GM19372 (cell line): ENCODE data around the gene TDRD7.

Source experiments
- ATAC-seq: cut with Tn5 transposase; IDR thresholded peaks from one replicate; pipeline ENCODE4 v1.9.1; 2021; ENCODE audit warnings: mild to moderate bottlenecking, low read depth, moderate library complexity; ENCODE audit not compliant: unreplicated experiment

The TDRD7 gene

GRCh38 chr9:97502984-97503861 is 91.3 kb downstream of the TDRD7 start:
- no peak for ATAC-seq

GRCh38 chr9:97503862-97504210 is 91.9 kb downstream of the TDRD7 start:
- no peak for ATAC-seq

- ATAC-seq, result no peak
Observed at GRCh38 chr9:97504381-97505216, 92.7 kb downstream of the TDRD7 start.

GRCh38 chr9:97505845-97506244 is 93.9 kb downstream of the TDRD7 start:
- ATAC-seq, result no peak

DNA sequence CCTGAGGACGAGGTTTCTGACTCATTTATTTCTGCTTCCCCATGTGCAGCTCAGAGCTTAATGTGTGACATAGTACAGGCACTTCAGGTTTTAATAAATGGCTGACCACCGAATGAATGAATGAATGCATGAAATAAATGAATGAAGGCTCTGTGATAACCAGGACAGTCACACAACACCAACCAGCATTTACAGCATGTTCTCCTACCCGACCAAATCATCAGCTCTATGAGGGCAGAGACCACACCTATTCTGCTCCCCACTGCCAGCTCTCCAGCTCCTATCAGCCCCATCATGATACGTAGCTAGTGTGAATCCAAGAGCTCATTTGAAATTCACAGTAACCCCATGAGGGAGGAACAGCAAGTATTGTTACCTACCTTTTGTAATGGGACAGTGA is 94.4 kb downstream of the TDRD7 start:
- ATAC-seq, result no peak

GRCh38 chr9:97506787-97507186 is 94.9 kb downstream of the TDRD7 start:
- no peak for ATAC-seq

DNA sequence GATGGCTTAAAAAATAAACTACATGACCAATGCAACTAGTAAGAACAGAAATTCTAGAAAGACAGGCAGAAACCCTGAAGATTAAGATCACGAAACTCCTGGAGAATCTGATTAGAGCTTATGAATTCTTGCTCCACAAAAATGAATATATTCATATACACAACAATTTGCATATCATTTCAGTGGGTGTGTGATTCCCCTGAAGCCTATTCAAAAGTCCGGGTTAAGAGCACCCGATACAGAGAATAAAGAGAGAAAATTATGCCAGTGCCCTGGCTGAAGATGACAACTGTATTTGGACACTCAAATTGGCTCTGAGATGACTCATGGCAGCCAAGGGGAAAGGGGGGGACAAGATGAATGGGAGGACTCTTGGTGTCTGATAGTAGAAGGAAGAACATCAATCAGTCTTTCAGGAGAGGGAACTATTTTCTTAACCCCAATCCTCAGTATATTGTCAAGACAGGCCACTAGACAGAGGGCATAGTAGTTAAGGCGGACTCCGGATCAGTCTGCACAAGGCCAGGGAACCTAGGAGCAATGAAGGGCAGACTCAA is 95.6 kb downstream of the TDRD7 start:
- no peak for ATAC-seq

GRCh38 chr9:97508852-97509251 is 97.0 kb downstream of the TDRD7 start:
- no peak for ATAC-seq

- ATAC-seq, result no peak
Observed at GRCh38 chr9:97510797-97511654, 99.1 kb downstream of the TDRD7 start.

DNA sequence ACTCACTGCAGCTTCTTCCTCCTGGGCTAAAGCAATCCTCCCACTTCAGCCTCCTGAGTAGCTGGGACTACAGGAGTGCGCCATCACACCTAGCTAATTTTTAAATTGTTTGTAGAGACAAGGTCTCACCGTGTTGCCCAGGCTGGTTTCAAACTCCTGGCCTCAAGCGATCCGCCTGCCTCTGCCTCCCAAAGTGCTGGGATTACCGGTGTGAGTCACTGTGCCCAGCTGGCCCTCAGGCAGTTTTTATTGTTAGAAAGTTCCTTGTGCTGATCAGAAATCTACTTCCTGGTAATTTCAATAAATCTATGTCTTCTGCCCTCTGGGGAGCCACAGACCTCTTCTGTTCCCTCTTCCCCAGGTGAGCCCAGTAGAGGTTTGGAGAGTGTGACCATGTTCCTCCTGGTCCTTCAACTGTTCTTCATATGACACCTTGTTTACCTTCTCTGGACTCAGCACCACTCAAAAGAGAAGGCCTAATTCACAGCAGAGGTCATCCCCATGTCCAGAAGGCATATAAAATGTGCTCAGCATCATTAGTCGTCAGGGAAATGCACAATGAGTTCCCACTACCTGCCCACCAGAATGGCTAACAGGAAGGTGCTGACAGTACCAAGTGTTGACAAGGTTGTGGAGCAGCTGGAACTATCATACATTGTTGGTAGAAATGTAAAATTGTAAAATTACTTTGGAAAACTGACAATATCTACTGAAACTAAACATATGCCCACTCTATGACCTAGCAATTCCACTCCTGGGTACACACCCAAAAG is 99.9 kb downstream of the TDRD7 start:
- no peak for ATAC-seq

GRCh38 chr9:97512966-97513560 is 101.2 kb downstream of the TDRD7 start:
- ATAC-seq, result no peak

GRCh38 chr9:97514531-97514930 is 102.6 kb downstream of the TDRD7 start:
- ATAC-seq, result no peak

DNA sequence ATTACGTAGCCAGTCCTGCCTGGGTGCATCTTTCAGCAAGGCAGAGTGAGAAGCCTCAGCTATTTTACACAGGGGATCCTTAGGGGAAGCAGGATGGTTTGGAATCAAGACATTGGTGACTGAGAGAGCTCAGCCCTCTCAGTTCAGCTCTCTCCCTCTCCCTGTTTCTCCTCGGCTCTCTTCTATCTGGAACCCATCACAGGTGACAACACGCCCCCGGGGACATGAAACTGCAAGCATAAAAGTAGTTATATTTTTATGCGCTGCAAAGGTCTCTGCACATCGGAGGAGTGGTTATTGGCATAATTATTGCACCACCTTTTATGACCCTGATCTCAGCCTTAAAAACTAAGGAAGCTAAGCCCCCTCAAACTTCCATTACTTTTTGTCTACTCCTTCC is 103.8 kb downstream of the TDRD7 start:
- ATAC-seq, result no peak

GRCh38 chr9:97516111-97516510 is 104.2 kb downstream of the TDRD7 start:
- no peak for ATAC-seq

DNA sequence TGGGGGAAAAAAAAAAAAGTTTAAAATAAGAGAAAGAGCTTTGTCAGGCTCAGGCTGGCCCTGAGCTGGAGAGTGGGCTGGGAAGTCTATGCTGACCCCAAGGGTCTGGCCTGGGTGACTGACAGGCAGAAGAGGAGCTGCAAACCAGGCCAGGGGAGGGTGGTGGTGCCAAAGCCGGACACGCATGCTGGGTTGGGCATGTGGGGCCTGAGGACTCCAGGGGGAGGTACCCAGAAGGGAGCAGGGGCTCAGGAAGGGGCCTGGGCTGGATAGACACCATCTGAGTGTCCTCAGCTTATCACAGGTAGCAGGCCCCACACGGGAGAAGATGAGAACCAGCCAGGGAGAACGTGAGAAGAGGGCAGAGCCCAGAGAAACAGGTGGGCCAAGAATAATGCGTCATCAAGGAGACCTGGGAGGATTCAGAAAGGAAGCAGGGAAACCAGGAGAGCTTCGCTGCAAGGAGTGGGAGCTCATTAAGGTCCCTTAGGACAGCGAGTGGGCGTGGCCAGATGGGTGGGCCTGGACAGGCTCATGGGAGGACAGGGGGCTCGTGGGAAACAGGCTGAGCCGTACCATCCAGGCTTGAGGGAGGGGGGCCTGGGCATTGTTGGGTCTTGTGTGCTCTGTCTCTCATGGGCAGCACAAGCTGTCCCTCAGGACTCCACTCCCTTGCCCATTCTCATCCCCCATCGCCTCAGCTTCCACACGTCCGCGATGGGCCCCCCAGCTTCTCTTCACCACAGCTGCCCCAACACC is 105.6 kb downstream of the TDRD7 start:
- ATAC-seq, result no peak

DNA sequence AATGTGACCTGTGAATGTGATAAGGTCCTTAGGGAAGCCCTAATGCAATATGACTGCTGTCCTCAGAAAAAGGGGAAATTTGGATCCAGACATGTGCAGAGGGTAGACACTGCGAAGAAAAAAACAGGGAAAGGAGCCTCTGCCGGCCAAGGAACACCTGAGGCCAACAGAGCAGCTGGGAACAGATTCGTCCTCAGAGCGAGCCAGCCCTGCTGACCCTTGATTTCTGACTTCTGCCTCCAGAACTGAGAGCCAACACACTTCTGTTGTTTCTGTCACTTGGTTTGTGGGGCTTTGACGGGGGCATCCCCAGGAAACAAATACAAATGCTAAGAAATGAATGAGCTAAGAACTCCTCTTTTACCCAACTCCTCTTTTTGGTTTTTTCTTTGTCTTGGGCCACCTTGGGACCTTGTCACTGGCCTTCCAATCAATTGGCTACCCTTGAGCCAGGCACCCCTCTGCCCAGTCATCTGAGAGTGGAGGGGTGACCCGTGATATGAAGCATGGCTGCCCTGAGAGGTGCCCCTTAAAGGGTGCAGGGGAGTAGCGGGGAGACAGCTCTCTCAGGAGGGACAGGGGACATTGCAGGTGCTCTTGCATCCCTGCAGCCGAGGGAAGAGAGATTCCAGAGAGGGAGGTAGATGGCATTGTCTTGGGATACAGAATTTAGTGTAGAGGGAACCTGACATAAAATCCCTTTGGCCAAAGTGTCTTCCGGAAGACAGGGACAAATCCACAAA is 106.4 kb downstream of the TDRD7 start:
- no peak for ATAC-seq

DNA sequence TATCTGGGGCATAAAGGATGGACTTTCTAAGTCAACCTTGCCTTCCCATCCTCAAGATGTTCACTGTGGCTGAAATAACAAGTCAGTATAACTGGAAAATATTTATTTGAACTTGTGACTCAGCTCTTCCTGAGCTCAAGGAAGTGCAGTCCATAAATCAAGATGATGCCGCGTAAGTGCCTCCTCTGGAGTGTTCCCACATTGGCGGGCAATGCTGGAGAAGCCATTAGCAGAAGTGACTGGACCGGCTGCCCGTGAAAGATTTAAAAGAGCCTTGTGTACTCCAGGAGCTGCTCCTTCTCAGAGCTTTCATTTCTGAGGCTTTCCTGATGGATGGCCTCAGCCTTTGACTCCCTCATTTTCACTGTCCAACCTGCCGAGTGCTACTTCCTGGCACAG is 107.0 kb downstream of the TDRD7 start:
- no peak for ATAC-seq

GRCh38 chr9:97519441-97519970 is 107.6 kb downstream of the TDRD7 start:
- ATAC-seq, result no peak
